K562 (cell line): ENCODE measurements around the gene PSMD7. TPM values are rescaled to one million over a fixed set of nuclear protein-coding genes. Genes with fewer than 3 reads are reported as not detected.

Experiments used
- ARID3A ChIP-seq: IDR thresholded peaks from 2 replicates; pipeline ENCODE4 v1.6.1; 2012; ENCODE audit warnings: low read depth, low read length, improper control_type of control experiment, borderline replicate concordance
- ATF4 ChIP-seq: fragments of 450-650 bp; formaldehyde crosslinking; IDR thresholded peaks from 2 replicates; pipeline ENCODE4 v1.4.0; 2022; ENCODE audit warnings: mild to moderate bottlenecking, moderate library complexity
- BHLHE40 ChIP-seq: IDR thresholded peaks from 2 replicates; pipeline ENCODE4 v1.6.1; 2011; ENCODE audit warnings: low read length, improper control_type of control experiment
- CCAR2 ChIP-seq: fragments of 200-400 bp; formaldehyde crosslinking; IDR thresholded peaks from 2 replicates; pipeline ENCODE4 v1.6.1; 2017; ENCODE audit warnings: mild to moderate bottlenecking, low read depth, low read length
- KLF1 ChIP-seq: fragments of 450-650 bp; IDR thresholded peaks from 2 replicates; pipeline ENCODE4 v1.6.1; 2016; ENCODE audit warnings: missing genetic modification characterization, missing compliant biosample characterization
- KLF13 ChIP-seq: fragments of 450-650 bp; IDR thresholded peaks from 2 replicates; pipeline ENCODE4 v1.6.1; 2016; ENCODE audit warnings: missing genetic modification characterization, low read depth, mild to moderate bottlenecking, missing compliant biosample characterization, moderate library complexity, borderline replicate concordance
- KLF16 ChIP-seq: IDR thresholded peaks from 2 replicates; pipeline ENCODE4 v1.6.1; 2016; ENCODE audit warnings: antibody characterized with exemption
- OTX1 ChIP-seq: fragments of 450-650 bp; formaldehyde crosslinking; IDR thresholded peaks from 2 replicates; pipeline ENCODE4 v1.4.0; 2022; ENCODE audit warnings: mild to moderate bottlenecking
- PBX2 ChIP-seq, 2 experiments: IDR thresholded peaks in 1 of 2; conservative IDR thresholded peaks in 1 of 2; 2 replicates each; pipeline ENCODE4 v1.6.1; 2016; ENCODE audit warnings: low read depth in 2 of 2, mild to moderate bottlenecking in 1 of 2, missing compliant biosample characterization in 1 of 2, missing genetic modification characterization in 1 of 2, moderate library complexity in 1 of 2
- PHB ChIP-seq: fragments of 250-450 bp; sonication (Bioruptor Pico); IDR thresholded peaks from 2 replicates; pipeline ENCODE4 v1.5.0; 2021
- RFX5 ChIP-seq: IDR thresholded peaks from 2 replicates; pipeline ENCODE4 v1.6.1; 2011; ENCODE audit warnings: low read depth, mild to moderate bottlenecking, improper control_type of control experiment, low read length
- TBP ChIP-seq: optimal IDR thresholded peaks from 2 replicates; pipeline ENCODE3; 2011; ENCODE audit warnings: low read depth, low read length, improper control_type of control experiment
- TGIF2 ChIP-seq: sonication (generic); formaldehyde crosslinking; IDR thresholded peaks from 2 replicates; pipeline ENCODE4 v1.8.1; 2022; ENCODE audit warnings: mild to moderate bottlenecking, missing genetic modification reagents, moderate library complexity
- ZNF184 ChIP-seq: sonication (generic); formaldehyde crosslinking; IDR thresholded peaks from 2 replicates; pipeline ENCODE4 v1.5.0; 2020; ENCODE audit warnings: missing genetic modification reagents
- ZNF324 ChIP-seq: fragments of 250-450 bp; sonication (Bioruptor Pico); IDR thresholded peaks from 2 replicates; pipeline ENCODE4 v1.4.0; 2020; ENCODE audit warnings: mild to moderate bottlenecking
- ZNF398 ChIP-seq: fragments of 250-450 bp; sonication (Bioruptor Pico); IDR thresholded peaks from 2 replicates; pipeline ENCODE4 v1.8.0; 2021; ENCODE audit warnings: moderate library complexity, mild to moderate bottlenecking, inconsistent platforms
- ZNF561 ChIP-seq: fragments of 450-650 bp; formaldehyde crosslinking; conservative IDR thresholded peaks from 2 replicates; pipeline ENCODE4 v1.4.0; 2020; ENCODE audit warnings: mild to moderate bottlenecking, moderate library complexity
- ZNF655 ChIP-seq: fragments of 250-450 bp; sonication (Bioruptor Pico); IDR thresholded peaks from 2 replicates; pipeline ENCODE4 v1.5.0; 2021
- ZNF766 ChIP-seq: fragments of 200-800 bp; sonication (Bioruptor generic); conservative IDR thresholded peaks from 2 replicates; pipeline ENCODE4 v1.6.1; 2016; ENCODE audit warnings: missing genetic modification characterization, missing compliant biosample characterization
- ZNF778 ChIP-seq: fragments of 450-650 bp; formaldehyde crosslinking; IDR thresholded peaks from 2 replicates; pipeline ENCODE4 v1.4.0; 2020; ENCODE audit warnings: mild to moderate bottlenecking, moderate library complexity
- polyA plus RNA-seq, 8 experiments: library from polyadenylated mRNA; depleted of rRNA in 4 of 8; stranded (reverse) in 5 of 8; unstranded in 3 of 8; fragments of >200 nt; fragmentation: Nextera tagmentation in 2 of 8; fragmentation: Illumina TruSeq in 1 of 8; extraction: Ambion mirVana in 2 of 8; extraction: Trizol in 1 of 8; gene quantifications; 2 replicates each; pipeline versions ENCODE4 v1.2.1 to v1.2.3, GENCODE V29; 2011 to 2014; ENCODE audit warnings: inconsistent platforms in 1 of 8, missing spikeins in 1 of 8
- total RNA-seq, 7 experiments: library from RNA; depleted of rRNA in 6 of 7; stranded (reverse); fragments of >200 nt in 6 of 7; fragmentation: Illumina TruSeq in 2 of 7; extraction: Trizol in 2 of 7; gene quantifications; 2 replicates each; pipeline versions ENCODE4 v1.2.1 to v1.2.3, GENCODE V29; 2011 to 2021; ENCODE audit warnings: low replicate concordance in 1 of 7

Gene PSMD7
- total and polyA plus RNA-seq, 9 of the 15 experiments (the other 6 are each of a cell fraction or from before 2014, with no cell fraction given) = 100 to 226 (median 156) TPM

- TF ChIP-seq PBX2 (CRISPR knock-in tag; IDR thresholded peaks at IDR 0.05; ENCODE audit: low read depth) (no peak), PBX2 (tag; conservative IDR thresholded peaks at IDR 0.05; ENCODE audit: low read depth) (no peak), KLF13 (tag) (no peak; the same call in 1 of the 2 replicates), TGIF2 (CRISPR knock-in tag) (0 out of 2 replicates have a peak, but pooled peaks have one; percentile 38), BHLHE40 (peak; percentile 43), ARID3A (no peak), RFX5 (no peak), ATF4 (CRISPR knock-in tag) (no peak), ZNF184 (CRISPR knock-in tag) (no peak), ZNF655 (no peak), ZNF766 (CRISPR knock-in tag) (peak; percentile 68; the same call in 1 of the 2 replicates), KLF16 (no peak), KLF1 (tag) (peak; percentile 74), ZNF778 (CRISPR knock-in tag) (no peak), OTX1 (CRISPR knock-in tag) (0 out of 2 replicates have a peak, but pooled peaks have one; percentile 39), ZNF324 (CRISPR knock-in tag) (no peak), CCAR2 (no peak), ZNF561 (no peak), ZNF398 (CRISPR knock-in tag) (no peak), PHB (CRISPR knock-in tag) (no peak), TBP (peak; percentile 71)
Observed at GRCh38 chr16:74296432-74297144, at the start of gene PSMD7 (continued).
